Caco-2 (cell line): ENCODE measurements around the gene TTC21A. TPM values are rescaled to one million over a fixed set of nuclear protein-coding genes. Genes with fewer than 3 reads are reported as not detected.

ENCODE experiments used
- BruUV-seq: library from RNA; stranded (reverse); fragments of 400-500 nt; replicated peaks from 2 replicates; lab custom pipeline; 2021; lab: Mats Ljungman, UMichigan
- CTCF ChIA-PET: fragments of 300-600 bp; sonication (Branson Sonifier 250); formaldehyde crosslinking; loops from one replicate; lab custom pipeline; 2022; ENCODE audit warnings: antibody characterized with exemption; lab: Charles Lee
- POLR2A ChIA-PET: fragments of 300-600 bp; sonication (Branson Sonifier 250); formaldehyde crosslinking; loops from one replicate; lab custom pipeline; 2022; ENCODE audit warnings: antibody characterized with exemption; lab: Charles Lee
- DNase-seq, 2 experiments: peaks; one replicate each; pipeline versions ENCODE4 v3.0.0 to v3.0.0-alpha.2; 2020 to 2022
- H3K27me3 ChIP-seq: replicated peaks from 2 replicates; pipeline ENCODE4 v1.6.0; 2011; ENCODE audit warnings: low read length; ENCODE audit not compliant: control insufficient read depth, insufficient read depth
- H3K36me3 ChIP-seq: 2 replicates; pipeline ENCODE4 v1.5.1; 2011; ENCODE audit warnings: low read length; ENCODE audit not compliant: control insufficient read depth, insufficient read depth
- H3K4me1 ChIP-seq: fragments of 250-450 bp; sonication (Bioruptor Pico); 2 replicates; pipeline ENCODE4 v1.5.1; 2020; ENCODE audit warnings: mild to moderate bottlenecking
- H3K4me3 ChIP-seq: 2 replicates; pipeline ENCODE4 v1.5.1; 2011; ENCODE audit warnings: low read depth, mild to moderate bottlenecking, control low read depth, low read length
- H3K9me3 ChIP-seq: fragments of 250-450 bp; sonication (Bioruptor Pico); 2 replicates; pipeline ENCODE4 v1.5.1; 2020; ENCODE audit warnings: mild to moderate bottlenecking, moderate library complexity
- H3K27ac Mint-ChIP-seq: one replicate; pipeline ENCODE4 v1.8.0; 2022; ENCODE audit warnings: mixed read lengths; ENCODE audit not compliant: unreplicated experiment
- H3K27me3 Mint-ChIP-seq: one replicate; pipeline ENCODE4 v1.8.0; 2022; ENCODE audit warnings: mixed read lengths; ENCODE audit not compliant: insufficient read depth, unreplicated experiment
- H3K36me3 Mint-ChIP-seq: one replicate; pipeline ENCODE4 v1.8.0; 2022; ENCODE audit warnings: mild to moderate bottlenecking, mixed read lengths; ENCODE audit not compliant: insufficient read depth, unreplicated experiment
- H3K4me1 Mint-ChIP-seq: one replicate; pipeline ENCODE4 v1.8.0; 2022; ENCODE audit warnings: low read depth, mixed read lengths; ENCODE audit not compliant: unreplicated experiment
- H3K4me3 Mint-ChIP-seq: one replicate; pipeline ENCODE4 v1.8.0; 2022; ENCODE audit warnings: mild to moderate bottlenecking, moderate library complexity, mixed read lengths; ENCODE audit not compliant: unreplicated experiment
- H3K9me3 Mint-ChIP-seq: one replicate; pipeline ENCODE4 v1.8.0; 2022; ENCODE audit warnings: mixed read lengths; ENCODE audit not compliant: unreplicated experiment
- CTCF ChIP-seq, 2 experiments: fragments of 200-600 bp in 1 of 2; IDR thresholded peaks; 1 replicate in 1 of 2; 2 replicates in 1 of 2; pipeline versions ENCODE4 v1.5.1 to v1.8.0; 2011 to 2022; ENCODE audit warnings: antibody characterized with exemption in 1 of 2, control low read depth in 1 of 2, inconsistent platforms in 1 of 2, low read depth in 1 of 2, low read length in 1 of 2, mild to moderate bottlenecking in 1 of 2, moderate library complexity in 1 of 2; ENCODE audit not compliant: insufficient read depth in 1 of 2, severe bottlenecking in 1 of 2, unreplicated experiment in 1 of 2
- intact Hi-C: fragments of 100-400 bp; cut with micrococcal nuclease; formaldehyde crosslinking; loops from one replicate; pipeline ENCODE4 v1.10.0; 2022; ENCODE audit not compliant: unreplicated experiment
- total RNA-seq: library from RNA; stranded (reverse); gene quantifications from 2 replicates; pipeline ENCODE4 v1.2.3, GENCODE V29; 2022

Gene TTC21A
- total RNA-seq, 1 experiment from 2014 or later = 4.0 TPM

- H3K36me3 Mint-ChIP-seq = peaks cover 25% of the 10 kb centered on the region
- H3K9me3 Mint-ChIP-seq = no peaks in the 10 kb centered on the region
- peaks cover 5% of the 10 kb centered on the region for H3K36me3 ChIP-seq
- BruUV-seq = no TSS peak
- ChIA-PET POLR2A (no interaction called here), CTCF (no interaction called here)
- no peak overlapping the region for H3K4me3 ChIP-seq
- H3K4me1 ChIP-seq = no peaks in the 10 kb centered on the region
- H3K4me1 Mint-ChIP-seq = no peaks in the 10 kb centered on the region
- H3K27me3 Mint-ChIP-seq = no peaks in the 10 kb centered on the region
- intact Hi-C loops = no loop called here
- DNase-seq = no peak
- TF ChIP-seq CTCF (IDR thresholded peaks at IDR 0.05; ENCODE audit: insufficient read depth in 1 of 2, low read depth in 1 of 2, low read length in 1 of 2, severe bottlenecking in 1 of 2, unreplicated experiment in 1 of 2) = no peak
- H3K27me3 ChIP-seq = no peaks in the 10 kb centered on the region
- no peak overlapping the region for H3K4me3 Mint-ChIP-seq
- H3K9me3 ChIP-seq = no peaks in the 10 kb centered on the region
- H3K27ac Mint-ChIP-seq = no peak overlapping the region
Measured at GRCh38 chr3:39098473-39099000, 8.9 kb upstream of the TTC21A start.

GRCh38 chr3:39099242-39099641 lies 8.2 kb upstream of the TTC21A start:
- H3K27me3 ChIP-seq = no peaks in the 10 kb centered on the region
- Mint-ChIP-seq H3K36me3 (peaks cover 18% of the 10 kb centered on the region), H3K27ac (no peak overlapping the region), H3K27me3 (no peaks in the 10 kb centered on the region), H3K4me1 (no peaks in the 10 kb centered on the region), H3K9me3 (no peaks in the 10 kb centered on the region), H3K4me3 (no peak overlapping the region)
- H3K36me3 ChIP-seq = peaks cover 5% of the 10 kb centered on the region
- H3K4me3 ChIP-seq = no peak overlapping the region
- BruUV-seq = no TSS peak
- no peaks in the 10 kb centered on the region for H3K4me1 ChIP-seq
- POLR2A ChIA-PET = no interaction called here
- DNase-seq = no peak
- CTCF ChIA-PET = no interaction called here
- no peaks in the 10 kb centered on the region for H3K9me3 ChIP-seq
- no peak for TF ChIP-seq CTCF (IDR thresholded peaks at IDR 0.05; ENCODE audit: insufficient read depth in 1 of 2, low read depth in 1 of 2, low read length in 1 of 2, severe bottlenecking in 1 of 2, unreplicated experiment in 1 of 2)
- intact Hi-C loops = no loop called here

- intact Hi-C loops = no loop called here
- TF ChIP-seq CTCF (IDR thresholded peaks at IDR 0.05; ENCODE audit: insufficient read depth in 1 of 2, low read depth in 1 of 2, low read length in 1 of 2, severe bottlenecking in 1 of 2, unreplicated experiment in 1 of 2) = no peak
Measured at GRCh38 chr3:39099738-39100499, 7.6 kb upstream of the TTC21A start.

More at GRCh38 chr3:39099738-39100499, 7.6 kb upstream of the TTC21A start:
- ChIA-PET POLR2A (no interaction called here), CTCF (no interaction called here)
- Mint-ChIP-seq H3K27me3 (no peaks in the 10 kb centered on the region), H3K9me3 (no peaks in the 10 kb centered on the region), H3K4me1 (no peaks in the 10 kb centered on the region), H3K36me3 (peaks cover 17% of the 10 kb centered on the region), H3K27ac (no peak overlapping the region), H3K4me3 (no peak overlapping the region)
- Histone ChIP-seq H3K36me3 (peaks cover 5% of the 10 kb centered on the region), H3K4me1 (no peaks in the 10 kb centered on the region), H3K9me3 (no peaks in the 10 kb centered on the region), H3K27me3 (no peaks in the 10 kb centered on the region), H3K4me3 (no peak overlapping the region)
- DNase-seq = no peak
- no TSS peak for BruUV-seq
